WERI-Rb-1 (cell line): ENCODE results near the gene FLVCR2.

Experiments used
- DNase-seq: peaks from one replicate; pipeline ENCODE4 v3.0.0-alpha.2; 2020
- H3K27ac ChIP-seq: fragments of 250-450 bp; sonication (Bioruptor Pico); 2 replicates; pipeline ENCODE4 v1.5.1; 2020; ENCODE audit warnings: mild to moderate bottlenecking, moderate library complexity
- H3K27me3 ChIP-seq: fragments of 250-450 bp; sonication (Bioruptor Pico); 2 replicates; pipeline ENCODE4 v1.5.1; 2021; ENCODE audit warnings: mild to moderate bottlenecking, low read depth, moderate library complexity; ENCODE audit not compliant: insufficient read depth, severe bottlenecking
- H3K36me3 ChIP-seq: fragments of 250-450 bp; sonication (Bioruptor Pico); 2 replicates; pipeline ENCODE4 v1.5.1; 2020; ENCODE audit warnings: mild to moderate bottlenecking, moderate library complexity
- H3K4me3 ChIP-seq: 2 replicates; pipeline ENCODE4 v1.5.1; 2011; ENCODE audit warnings: low read depth, mild to moderate bottlenecking, control low read depth, low read length
- H3K9me3 ChIP-seq: fragments of 250-450 bp; sonication (Bioruptor Pico); 2 replicates; pipeline ENCODE4 v1.5.1; 2021; ENCODE audit warnings: mild to moderate bottlenecking, moderate library complexity; ENCODE audit not compliant: severe bottlenecking
- TF ChIP-seq, protein P1 (sequence below): IDR thresholded peaks from 2 replicates; pipeline ENCODE4 v1.5.1; 2011; ENCODE audit warnings: low read depth, mild to moderate bottlenecking, control low read depth, inconsistent platforms, low read length

FLVCR2 gene

DNA sequence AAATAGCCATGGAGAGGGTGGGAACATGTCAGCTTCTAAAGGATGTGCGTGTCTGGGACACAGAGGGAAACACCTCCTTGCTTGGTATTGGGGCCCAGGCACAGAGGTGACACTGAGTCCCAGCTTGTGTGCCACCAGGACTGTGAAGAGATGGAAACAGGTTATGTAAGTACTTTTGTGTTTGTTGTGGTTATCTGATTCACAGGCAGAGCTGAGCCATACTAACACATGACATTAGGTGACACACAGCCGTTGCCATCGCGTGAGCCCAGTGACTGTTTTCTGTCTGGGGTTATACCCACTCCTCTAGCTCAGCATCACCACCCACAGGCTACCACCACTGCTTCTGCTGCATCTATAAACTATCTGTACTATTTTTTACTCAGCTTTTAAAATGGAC is 12.1 kb upstream of the FLVCR2 start:
- DNase-seq, result no peak
- Histone ChIP-seq H3K36me3 (no peaks in the 10 kb centered on the region), H3K27ac (no peak overlapping the region), H3K27me3 (no peaks in the 10 kb centered on the region), H3K4me3 (no peak overlapping the region), H3K9me3 (no peaks in the 10 kb centered on the region)
- TF ChIP-seq, protein P1, sequence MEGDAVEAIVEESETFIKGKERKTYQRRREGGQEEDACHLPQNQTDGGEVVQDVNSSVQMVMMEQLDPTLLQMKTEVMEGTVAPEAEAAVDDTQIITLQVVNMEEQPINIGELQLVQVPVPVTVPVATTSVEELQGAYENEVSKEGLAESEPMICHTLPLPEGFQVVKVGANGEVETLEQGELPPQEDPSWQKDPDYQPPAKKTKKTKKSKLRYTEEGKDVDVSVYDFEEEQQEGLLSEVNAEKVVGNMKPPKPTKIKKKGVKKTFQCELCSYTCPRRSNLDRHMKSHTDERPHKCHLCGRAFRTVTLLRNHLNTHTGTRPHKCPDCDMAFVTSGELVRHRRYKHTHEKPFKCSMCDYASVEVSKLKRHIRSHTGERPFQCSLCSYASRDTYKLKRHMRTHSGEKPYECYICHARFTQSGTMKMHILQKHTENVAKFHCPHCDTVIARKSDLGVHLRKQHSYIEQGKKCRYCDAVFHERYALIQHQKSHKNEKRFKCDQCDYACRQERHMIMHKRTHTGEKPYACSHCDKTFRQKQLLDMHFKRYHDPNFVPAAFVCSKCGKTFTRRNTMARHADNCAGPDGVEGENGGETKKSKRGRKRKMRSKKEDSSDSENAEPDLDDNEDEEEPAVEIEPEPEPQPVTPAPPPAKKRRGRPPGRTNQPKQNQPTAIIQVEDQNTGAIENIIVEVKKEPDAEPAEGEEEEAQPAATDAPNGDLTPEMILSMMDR, result no peak

DNA sequence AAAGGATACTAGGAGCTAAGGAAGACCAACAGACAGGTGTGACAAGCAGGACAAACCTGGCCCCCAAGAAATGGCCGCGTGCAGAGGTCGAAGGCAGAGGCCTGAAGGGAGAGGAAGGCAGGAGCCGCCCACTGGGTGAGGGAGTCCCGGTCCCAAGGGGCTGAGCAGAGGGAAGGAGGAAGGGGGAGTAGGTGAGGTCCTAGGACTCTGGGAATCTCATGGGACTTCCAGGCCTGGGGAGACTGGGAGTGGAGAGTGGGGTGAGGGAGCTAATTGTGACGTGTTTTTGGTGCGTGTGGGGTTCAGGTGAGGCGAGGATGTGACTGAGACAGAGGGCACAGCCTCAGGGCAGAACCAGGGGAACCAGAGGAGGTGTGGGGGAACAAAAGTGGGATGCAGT is 11.7 kb upstream of the FLVCR2 start:
- no peak for DNase-seq
- H3K4me3 ChIP-seq, result no peak overlapping the region
- H3K27ac ChIP-seq, result no peak overlapping the region
- TF ChIP-seq, protein P1, result no peak
- H3K9me3 ChIP-seq, result no peaks in the 10 kb centered on the region
- no peaks in the 10 kb centered on the region for H3K27me3 ChIP-seq
- H3K36me3 ChIP-seq, result no peaks in the 10 kb centered on the region

DNA sequence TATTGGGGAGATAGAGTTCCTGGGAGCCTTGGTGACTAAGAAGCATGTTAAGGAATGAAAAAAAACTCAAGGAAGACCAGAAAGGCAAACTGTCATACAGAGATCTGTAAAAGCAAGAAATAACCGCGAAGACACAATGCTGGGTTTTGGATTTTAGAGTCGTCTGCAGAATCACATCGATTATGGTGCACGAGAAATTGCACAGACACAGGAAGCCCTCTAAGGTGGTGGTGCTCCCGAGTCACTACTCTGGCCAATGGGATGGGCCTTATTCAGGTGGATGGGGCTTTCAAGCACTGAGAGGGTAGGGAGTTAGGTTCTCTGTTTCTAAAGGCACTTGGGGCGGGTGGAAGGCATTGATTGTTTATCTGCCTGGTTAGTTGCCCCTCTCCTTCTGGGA is 10.3 kb upstream of the FLVCR2 start:
- no peak overlapping the region for H3K4me3 ChIP-seq
- TF ChIP-seq, protein P1, result no peak
- no peaks in the 10 kb centered on the region for H3K9me3 ChIP-seq
- no peak for DNase-seq
- H3K36me3 ChIP-seq, result no peaks in the 10 kb centered on the region
- no peak overlapping the region for H3K27ac ChIP-seq
- no peaks in the 10 kb centered on the region for H3K27me3 ChIP-seq

DNA sequence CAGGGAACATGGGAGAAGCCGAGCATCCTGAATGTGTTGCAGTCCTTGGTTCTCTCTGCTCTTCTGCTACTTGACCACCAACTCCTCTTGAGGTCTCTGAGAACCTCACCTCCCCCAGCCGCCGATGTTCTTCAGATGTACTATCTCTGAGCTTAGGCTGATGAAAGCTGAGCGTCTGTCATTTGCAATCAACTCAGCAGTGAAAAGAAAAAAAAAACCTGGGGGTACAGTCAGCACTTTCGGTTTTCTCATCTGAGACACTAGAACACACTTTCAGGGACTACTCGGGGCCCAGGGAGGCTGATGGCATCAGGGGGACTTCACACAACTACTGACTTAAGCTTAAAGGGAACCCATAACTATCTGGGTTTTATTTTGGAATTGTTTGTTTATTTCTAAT is 9.6 kb upstream of the FLVCR2 start:
- H3K27me3 ChIP-seq, result no peaks in the 10 kb centered on the region
- H3K4me3 ChIP-seq, result no peak overlapping the region
- no peaks in the 10 kb centered on the region for H3K9me3 ChIP-seq
- TF ChIP-seq, protein P1, result no peak
- no peaks in the 10 kb centered on the region for H3K36me3 ChIP-seq
- H3K27ac ChIP-seq, result no peak overlapping the region
- DNase-seq, result no peak

DNA sequence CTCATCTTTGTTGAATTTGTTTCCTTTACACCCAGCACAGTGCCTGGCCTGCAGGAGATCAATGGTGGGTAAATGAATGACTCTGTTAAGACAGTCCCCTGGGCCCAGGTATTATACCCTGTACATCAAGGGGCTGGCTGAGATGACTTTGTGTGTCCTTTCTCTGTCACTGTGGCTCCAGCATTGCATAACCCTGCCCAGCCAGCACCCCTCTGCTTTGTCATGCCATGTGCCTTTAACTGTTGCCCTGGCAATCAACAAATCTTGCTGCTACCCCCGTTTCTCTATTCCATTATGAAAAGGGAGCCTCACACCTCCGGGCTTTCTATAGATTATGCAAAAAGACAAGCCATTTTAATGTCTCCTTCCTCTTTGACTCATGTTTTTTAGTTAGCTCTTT is 7.6 kb upstream of the FLVCR2 start:
- TF ChIP-seq, protein P1, result no peak
- no peak for DNase-seq
- no peak overlapping the region for H3K27ac ChIP-seq

DNA sequence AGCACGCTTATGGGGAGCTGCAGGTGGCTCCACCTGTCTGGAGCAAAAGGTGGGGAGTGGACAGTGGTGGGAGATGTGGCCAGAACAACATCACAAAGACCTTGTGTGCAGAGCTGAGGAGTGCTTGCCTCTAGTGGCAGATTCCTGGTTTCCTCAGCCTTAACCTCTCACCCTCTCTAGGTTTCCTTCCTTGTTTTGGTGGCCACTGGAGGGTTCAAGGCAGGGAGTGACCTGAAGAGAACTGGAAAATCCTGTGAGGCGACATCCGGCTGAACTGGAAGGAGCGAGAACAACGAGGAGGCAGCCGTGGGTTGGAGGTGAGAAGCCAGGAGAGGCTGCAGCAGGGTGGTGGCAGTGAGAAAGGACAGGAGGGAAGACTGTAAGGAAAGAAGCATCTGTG is 6.3 kb upstream of the FLVCR2 start:
- H3K27ac ChIP-seq, result no peak overlapping the region

More for the DNA sequence above, 7.6 kb upstream of the FLVCR2 start:
- no peaks in the 10 kb centered on the region for H3K36me3 ChIP-seq
- no peak overlapping the region for H3K4me3 ChIP-seq
- no peaks in the 10 kb centered on the region for H3K9me3 ChIP-seq
- H3K27me3 ChIP-seq, result no peaks in the 10 kb centered on the region

More for the DNA sequence above, 6.3 kb upstream of the FLVCR2 start:
- Histone ChIP-seq H3K27me3 (no peaks in the 10 kb centered on the region), H3K9me3 (no peaks in the 10 kb centered on the region), H3K36me3 (no peaks in the 10 kb centered on the region), H3K4me3 (no peak overlapping the region)
- no peak for DNase-seq
- TF ChIP-seq, protein P1, result no peak
